GM15510 (cell line): Measurements from ENCODE around the gene FFAR4.

Source experiments
- POLR2A ChIP-seq: IDR thresholded peaks from 3 replicates; pipeline ENCODE4 v1.6.1; 2011; ENCODE audit warnings: borderline replicate concordance; ENCODE audit not compliant: insufficient read length; ENCODE audit errors: extremely low read depth

The FFAR4 gene

GRCh38 chr10:93601774-93602162 lies 35.3 kb downstream of the FFAR4 start:
- no peak for TF ChIP-seq POLR2A

GRCh38 chr10:93603023-93603422 lies 36.6 kb downstream of the FFAR4 start:
- no peak for TF ChIP-seq POLR2A

DNA sequence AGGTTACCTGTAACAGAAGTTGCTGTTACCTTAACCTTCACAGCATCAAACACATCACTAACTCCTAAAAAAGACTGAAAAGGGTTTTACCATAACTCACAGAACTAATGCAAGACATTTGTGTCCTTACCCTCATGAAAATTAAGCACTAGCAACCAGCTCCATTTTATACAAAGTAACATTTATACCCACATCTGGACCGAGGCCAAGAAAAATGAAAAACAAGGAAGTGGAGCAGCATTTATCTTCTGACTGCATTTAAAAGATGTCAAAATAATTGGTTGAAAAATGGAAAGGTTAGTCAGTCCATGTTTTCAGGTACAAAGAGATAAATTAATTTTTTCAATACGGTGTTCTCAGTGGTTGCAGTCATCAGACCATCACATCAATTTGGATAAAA lies 37.7 kb downstream of the FFAR4 start:
- TF ChIP-seq POLR2A, result no peak

DNA sequence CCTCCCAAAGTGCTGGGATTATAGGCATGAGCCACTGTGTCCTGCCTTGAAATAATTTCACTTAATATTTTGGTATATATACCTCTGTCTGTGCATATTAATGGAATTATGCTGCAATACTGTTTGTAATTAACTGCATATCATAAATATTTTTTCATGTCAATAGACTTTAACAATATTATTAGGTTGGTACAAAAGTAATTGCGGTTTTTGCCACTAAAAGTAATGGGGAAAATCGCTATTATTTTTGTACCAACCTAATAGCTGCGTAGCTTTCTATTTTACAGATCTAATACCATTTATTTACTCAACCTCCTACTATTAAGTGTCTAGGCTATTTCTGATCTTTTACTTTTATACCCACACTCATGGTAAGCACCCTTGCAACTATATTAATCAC lies 42.0 kb downstream of the FFAR4 start:
- no peak for TF ChIP-seq POLR2A

- TF ChIP-seq POLR2A, result no peak
Observed at GRCh38 chr10:93612311-93612710, 45.8 kb downstream of the FFAR4 start, which contains the start of gene PDE6C. PDE6C (plus strand) TSS chr10:93612537; CDS start chr10:93612726, 189 bp downstream.

GRCh38 chr10:93613126-93613525 lies 46.7 kb downstream of the FFAR4 start:
- TF ChIP-seq POLR2A, result no peak

- TF ChIP-seq POLR2A, result no peak
Observed at GRCh38 chr10:93614101-93614825, 47.8 kb downstream of the FFAR4 start.

- no peak for TF ChIP-seq POLR2A
Observed at GRCh38 chr10:93615576-93616235, 49.2 kb downstream of the FFAR4 start.

DNA sequence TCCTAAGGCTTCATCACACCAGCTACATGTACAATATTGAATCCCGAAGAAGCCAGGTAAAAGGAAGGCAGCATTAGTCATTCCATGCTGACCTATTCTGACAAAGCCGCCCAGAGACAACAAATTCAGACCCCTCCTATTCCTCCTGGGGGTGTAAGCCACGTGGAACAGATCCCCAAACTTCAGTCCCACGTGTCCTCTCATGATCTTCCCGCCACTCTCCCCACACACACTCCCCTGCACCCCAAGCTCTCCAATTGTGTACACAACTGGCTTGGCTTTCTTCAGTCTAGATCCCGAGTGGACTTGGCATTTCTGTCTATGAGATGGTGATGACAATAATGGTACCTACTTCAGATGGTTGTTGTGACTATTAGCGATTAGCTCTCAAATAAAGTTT lies 54.5 kb downstream of the FFAR4 start:
- no peak for TF ChIP-seq POLR2A

- TF ChIP-seq POLR2A, result no peak
Observed at GRCh38 chr10:93622942-93623341, 56.5 kb downstream of the FFAR4 start.

DNA sequence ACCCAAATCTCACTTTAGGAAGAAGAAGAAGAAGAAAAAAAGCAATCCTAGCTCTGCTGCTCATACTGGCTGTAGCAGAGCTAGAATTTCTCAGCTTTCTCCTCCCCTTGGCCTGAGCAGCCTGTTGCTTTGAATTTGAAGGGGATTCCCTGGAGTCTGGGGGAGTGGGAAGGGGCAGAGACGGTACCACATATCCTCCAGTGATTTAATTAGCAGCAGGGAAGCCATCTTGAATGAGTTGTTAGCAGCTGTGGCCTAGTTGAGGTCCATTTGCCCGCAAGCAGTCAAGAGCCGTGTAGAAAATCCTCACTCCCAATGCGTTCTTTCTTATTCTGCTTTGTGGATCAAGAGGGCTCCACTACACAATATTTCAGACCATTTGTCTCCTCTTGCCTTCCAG lies 62.4 kb downstream of the FFAR4 start:
- TF ChIP-seq POLR2A, result no peak

DNA sequence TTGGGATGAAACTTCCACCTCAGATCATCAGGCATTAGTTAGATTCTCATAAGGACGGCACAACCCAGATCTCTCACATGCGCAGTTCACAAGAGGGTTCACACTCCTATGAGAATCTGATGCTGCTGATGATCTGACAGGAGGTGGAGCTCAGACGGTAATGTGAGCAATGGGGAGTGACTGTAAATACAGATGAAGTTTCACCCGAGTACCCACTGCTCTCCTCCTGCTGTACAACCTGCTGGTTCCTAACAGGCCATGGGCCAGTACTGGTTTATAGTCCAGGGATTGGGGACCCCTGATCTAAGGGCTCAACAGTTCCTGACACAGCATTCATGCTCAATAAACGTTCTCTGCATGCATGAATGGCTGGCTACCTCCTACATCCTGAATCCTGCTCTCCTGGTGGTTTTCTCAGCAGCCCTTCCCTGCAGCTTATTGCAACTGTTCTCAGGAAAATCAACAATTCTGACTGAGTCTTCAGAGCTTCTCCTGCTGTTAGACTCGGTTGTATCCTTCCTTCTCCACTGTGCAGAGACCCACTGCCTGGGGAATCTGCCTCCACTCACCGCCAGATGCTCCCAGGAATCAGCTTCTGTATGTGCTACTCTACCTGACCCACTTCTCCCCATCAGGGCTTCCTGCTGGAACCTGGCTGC lies 63.3 kb downstream of the FFAR4 start:
- no peak for TF ChIP-seq POLR2A

- no peak for TF ChIP-seq POLR2A
Observed at GRCh38 chr10:93630625-93631557, 64.4 kb downstream of the FFAR4 start.
